Measurements from ENCODE around the gene MAGI2. TPM values are rescaled to one million over a fixed set of nuclear protein-coding genes. Genes with fewer than 3 reads are reported as not detected.

The MAGI2 gene
- total RNA-seq, 1 experiment from 2014 or later, result 14.3 TPM

DNA sequence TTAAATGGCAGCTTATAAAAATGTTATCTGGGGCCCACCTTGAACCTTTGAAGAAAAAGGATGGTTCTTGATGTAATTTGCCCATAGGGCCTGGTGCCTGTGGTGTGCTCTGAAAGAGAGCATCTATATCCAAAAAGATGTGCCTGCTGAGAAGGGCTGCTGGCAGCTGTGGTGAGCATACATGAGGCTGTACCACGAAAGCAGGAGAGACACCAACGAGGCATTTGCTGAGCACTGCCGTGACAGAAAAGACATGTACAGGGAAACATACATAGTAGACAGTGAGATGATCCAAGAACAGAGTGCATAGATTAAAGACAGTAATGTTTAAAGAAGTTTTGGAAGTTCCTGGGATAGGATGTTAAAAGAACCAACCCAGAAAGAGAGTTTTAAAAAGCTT is 990.4 kb downstream of the MAGI2 start:
- H3K36me3 Mint-ChIP-seq (ENCODE audit: insufficient read depth in 1 of 3, low read depth in 3 of 3), result peaks cover 0 to 3% (median 0%) of the 10 kb centered on the region in 3 experiments; a peak in 1 of 7 replicates
- H2AFZ ChIP-seq (ENCODE audit: low read length), result no peak overlapping the region
- H2BK20ac ChIP-seq (ENCODE audit: low read depth, low read length, poor library complexity, severe bottlenecking), result no peak overlapping the region
- no peak overlapping the region for H3K23ac ChIP-seq (ENCODE audit: insufficient read length, low read depth, low read length)
- no peak overlapping the region for H3K18ac ChIP-seq (ENCODE audit: insufficient read length, low read depth, low read length)
- H3K27ac ChIP-seq (ENCODE audit: insufficient read length, low read depth, low read length), result no peak overlapping the region
- no peak overlapping the region for H3K4me3 Mint-ChIP-seq
- H2BK15ac ChIP-seq (ENCODE audit: low read depth, low read length), result no peak overlapping the region
- H3K9me3 ChIP-seq (ENCODE audit: control insufficient read depth, low read depth, low read length), result no peaks in the 10 kb centered on the region
- H4K20me1 ChIP-seq (ENCODE audit: control insufficient read depth, insufficient read depth, insufficient read length), result no peaks in the 10 kb centered on the region
- H3K23me2 ChIP-seq (ENCODE audit: insufficient read length, low read depth, low read length, poor library complexity, severe bottlenecking), result no peaks in the 10 kb centered on the region
- no CpG with 5 or more reads among the region's 3 CpGs for WGBS (ENCODE audit: extremely low coverage, insufficient read length, low lambda C conversion rate)
- H3K27ac Mint-ChIP-seq, result peak overlapping the region in 2 of 3 experiments; percentile 42 to 44; a peak in 4 of 7 replicates
- TF ChIP-seq, protein P1, sequence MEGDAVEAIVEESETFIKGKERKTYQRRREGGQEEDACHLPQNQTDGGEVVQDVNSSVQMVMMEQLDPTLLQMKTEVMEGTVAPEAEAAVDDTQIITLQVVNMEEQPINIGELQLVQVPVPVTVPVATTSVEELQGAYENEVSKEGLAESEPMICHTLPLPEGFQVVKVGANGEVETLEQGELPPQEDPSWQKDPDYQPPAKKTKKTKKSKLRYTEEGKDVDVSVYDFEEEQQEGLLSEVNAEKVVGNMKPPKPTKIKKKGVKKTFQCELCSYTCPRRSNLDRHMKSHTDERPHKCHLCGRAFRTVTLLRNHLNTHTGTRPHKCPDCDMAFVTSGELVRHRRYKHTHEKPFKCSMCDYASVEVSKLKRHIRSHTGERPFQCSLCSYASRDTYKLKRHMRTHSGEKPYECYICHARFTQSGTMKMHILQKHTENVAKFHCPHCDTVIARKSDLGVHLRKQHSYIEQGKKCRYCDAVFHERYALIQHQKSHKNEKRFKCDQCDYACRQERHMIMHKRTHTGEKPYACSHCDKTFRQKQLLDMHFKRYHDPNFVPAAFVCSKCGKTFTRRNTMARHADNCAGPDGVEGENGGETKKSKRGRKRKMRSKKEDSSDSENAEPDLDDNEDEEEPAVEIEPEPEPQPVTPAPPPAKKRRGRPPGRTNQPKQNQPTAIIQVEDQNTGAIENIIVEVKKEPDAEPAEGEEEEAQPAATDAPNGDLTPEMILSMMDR (conservative IDR thresholded peaks at IDR 0.05), result no peak
- H3K4me2 ChIP-seq (ENCODE audit: insufficient read depth, insufficient read length, low read length), result no peak overlapping the region
- H2AK5ac ChIP-seq (ENCODE audit: insufficient read length, low read length), result no peak overlapping the region
- no peak overlapping the region for H3K14ac ChIP-seq (ENCODE audit: insufficient read depth, low read length)
- H3K4ac ChIP-seq (ENCODE audit: low read depth, low read length), result no peak overlapping the region
- peaks cover 5% of the 10 kb centered on the region for H3K4me1 ChIP-seq (ENCODE audit: insufficient read depth, low read length)
- H4K8ac ChIP-seq (replicated peaks; ENCODE audit: insufficient read length, low read depth, low read length), result no peak overlapping the region
- H3K9ac ChIP-seq (ENCODE audit: extremely low read depth, insufficient read length, low read length), result no peak overlapping the region
- no peaks in the 10 kb centered on the region for H3K27me3 ChIP-seq (ENCODE audit: insufficient read depth, low read length)
- H4K5ac ChIP-seq (ENCODE audit: insufficient read length, low read depth, low read length), result no peak overlapping the region
- H2BK5ac ChIP-seq (ENCODE audit: insufficient read length, low read length), result no peak overlapping the region
- H4K91ac ChIP-seq (ENCODE audit: insufficient read length, low read depth, low read length), result no peak overlapping the region
- no peak overlapping the region for H2BK12ac ChIP-seq (ENCODE audit: insufficient read length, low read depth, low read length)
- H3K4me1 Mint-ChIP-seq, result peaks cover 26 to 31% of the 10 kb centered on the region in 2 experiments
- no peaks in the 10 kb centered on the region for H3K9me3 Mint-ChIP-seq
- H3K79me2 ChIP-seq (ENCODE audit: insufficient read depth, low read length), result no peaks in the 10 kb centered on the region
- no peak overlapping the region for H3K56ac ChIP-seq (ENCODE audit: insufficient read length, low read depth, low read length)
- no peak overlapping the region for H2BK120ac ChIP-seq (ENCODE audit: low read depth, low read length, poor library complexity, severe bottlenecking)
- DNase-seq, result no peak
- H3T11ph ChIP-seq (ENCODE audit: low read length), result no peak overlapping the region
- no peaks in the 10 kb centered on the region for H3K27me3 Mint-ChIP-seq (ENCODE audit: low read depth)
- no peaks in the 10 kb centered on the region for H3K79me1 ChIP-seq (ENCODE audit: insufficient read depth, low read depth, low read length, poor library complexity, severe bottlenecking)
